ENCODE results near the gene IP6K3.

Gene IP6K3

DNA sequence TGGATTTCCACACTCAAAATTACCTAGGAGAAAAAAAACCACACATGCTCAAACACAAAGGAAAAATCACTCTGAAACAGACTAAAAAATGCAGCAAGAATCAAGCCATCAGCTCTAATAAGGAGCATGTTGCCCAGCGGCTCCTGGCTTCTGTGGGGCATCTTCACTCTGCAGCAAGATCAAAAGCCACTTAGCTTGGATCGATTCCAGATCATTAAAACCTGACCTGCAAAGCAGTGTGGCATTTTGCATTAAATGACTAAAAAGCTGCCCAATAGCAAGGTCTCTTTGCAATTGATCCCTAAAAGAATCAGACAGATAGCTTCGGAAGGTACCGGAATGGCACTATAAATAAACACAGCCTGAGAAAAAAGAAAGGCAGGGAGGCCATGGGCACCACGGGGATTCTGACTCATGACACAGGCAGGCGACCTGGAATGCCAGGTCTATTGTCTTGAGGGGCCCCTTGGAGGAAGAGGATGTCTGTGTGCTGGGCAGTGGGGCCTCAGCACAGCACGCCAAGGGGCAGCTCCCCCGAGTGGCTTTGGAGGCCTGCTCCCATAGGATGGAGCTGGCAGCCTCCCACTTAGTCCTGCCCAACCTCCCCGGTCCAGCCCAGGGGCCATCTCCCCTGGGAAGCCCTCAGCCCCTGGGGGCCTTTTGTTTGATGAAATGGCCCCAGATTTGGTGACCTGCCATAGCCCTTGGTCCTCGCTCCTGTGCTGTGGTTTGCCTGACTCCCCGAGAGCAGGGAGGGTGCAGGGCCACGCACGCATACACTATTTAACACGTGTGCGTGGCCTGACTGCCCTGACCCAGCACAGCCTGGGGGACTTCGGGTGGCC is 34.6 kb upstream of the IP6K3 start:
- TF ChIP-seq FOXP2 (optimal IDR thresholded peaks at IDR 0.05; ENCODE audit: borderline replicate concordance, extremely low read depth, extremely low read length, insufficient read depth): no peak
- no peak for TF ChIP-seq SIN3A (IDR thresholded peaks at IDR 0.05; ENCODE audit: borderline replicate concordance, insufficient read depth, low read length)
- no peak for TF ChIP-seq POLR2AphosphoS5 (IDR thresholded peaks at IDR 0.05; ENCODE audit: low read depth, low read length)
- no peak for TF ChIP-seq TAF1 (IDR thresholded peaks at IDR 0.05; ENCODE audit: borderline replicate concordance, insufficient read depth, low read length)

DNA sequence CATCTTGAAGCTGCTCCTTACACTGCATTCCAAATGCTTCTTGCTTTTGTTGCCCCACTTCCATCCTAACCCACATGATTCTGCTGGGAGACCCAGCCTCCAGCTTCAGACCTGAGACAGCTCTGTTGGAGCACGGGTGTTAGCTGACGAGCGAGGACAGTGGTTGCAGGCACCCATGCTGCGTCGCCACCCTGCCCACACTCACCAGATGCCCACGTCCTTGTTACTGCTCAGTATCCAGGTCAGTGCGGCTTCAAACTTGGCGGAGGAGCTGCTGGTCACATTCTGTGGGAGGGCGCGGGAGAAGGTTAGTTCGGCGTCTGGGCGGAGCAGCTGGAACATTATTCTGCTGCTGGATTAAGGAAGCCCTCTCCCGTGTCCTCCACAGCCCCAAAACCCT is 33.2 kb upstream of the IP6K3 start:
- TF ChIP-seq FOXP2 (optimal IDR thresholded peaks at IDR 0.05; ENCODE audit: borderline replicate concordance, extremely low read depth, extremely low read length, insufficient read depth): no peak
- no peak for TF ChIP-seq POLR2AphosphoS5 (IDR thresholded peaks at IDR 0.05; ENCODE audit: low read depth, low read length)
- TF ChIP-seq TAF1 (IDR thresholded peaks at IDR 0.05; ENCODE audit: borderline replicate concordance, insufficient read depth, low read length): no peak
- TF ChIP-seq SIN3A (IDR thresholded peaks at IDR 0.05; ENCODE audit: borderline replicate concordance, insufficient read depth, low read length): no peak
- TF ChIP-seq REST (IDR thresholded peaks at IDR 0.05; ENCODE audit: insufficient read depth in 1 of 2, low read depth in 2 of 2, low read length in 2 of 2): no peak

- no peak for TF ChIP-seq POLR2AphosphoS5 (IDR thresholded peaks at IDR 0.05; ENCODE audit: low read depth, low read length)
- no peak for TF ChIP-seq FOXP2 (optimal IDR thresholded peaks at IDR 0.05; ENCODE audit: borderline replicate concordance, extremely low read depth, extremely low read length, insufficient read depth)
- no peak for TF ChIP-seq SIN3A (IDR thresholded peaks at IDR 0.05; ENCODE audit: borderline replicate concordance, insufficient read depth, low read length)
- no peak for TF ChIP-seq REST (IDR thresholded peaks at IDR 0.05; ENCODE audit: insufficient read depth in 1 of 2, low read depth in 2 of 2, low read length in 2 of 2)
- no peak for TF ChIP-seq TAF1 (IDR thresholded peaks at IDR 0.05; ENCODE audit: borderline replicate concordance, insufficient read depth, low read length)
Measured at GRCh38 chr6:33779290-33779689, 32.6 kb upstream of the IP6K3 start.

- TF ChIP-seq FOXP2 (optimal IDR thresholded peaks at IDR 0.05; ENCODE audit: borderline replicate concordance, extremely low read depth, extremely low read length, insufficient read depth) (no peak), TAF1 (IDR thresholded peaks at IDR 0.05; ENCODE audit: borderline replicate concordance, insufficient read depth, low read length) (no peak)
Measured at GRCh38 chr6:33778444-33779121, 31.9 kb upstream of the IP6K3 start.

- TF ChIP-seq FOXP2 (optimal IDR thresholded peaks at IDR 0.05; ENCODE audit: borderline replicate concordance, extremely low read depth, extremely low read length, insufficient read depth) (no peak), SIN3A (IDR thresholded peaks at IDR 0.05; ENCODE audit: borderline replicate concordance, insufficient read depth, low read length) (no peak), TAF1 (IDR thresholded peaks at IDR 0.05; ENCODE audit: borderline replicate concordance, insufficient read depth, low read length) (no peak), POLR2AphosphoS5 (IDR thresholded peaks at IDR 0.05; ENCODE audit: low read depth, low read length) (no peak), REST (IDR thresholded peaks at IDR 0.05; ENCODE audit: insufficient read depth in 1 of 2, low read depth in 2 of 2, low read length in 2 of 2) (no peak)
Measured at GRCh38 chr6:33777398-33778388, 31.0 kb upstream of the IP6K3 start.

All from PFSK-1 (cell line).